GM18505 (cell line): Measurements from ENCODE around the gene MTFR1L.

ENCODE experiments used
- ATAC-seq: cut with Tn5 transposase; IDR thresholded peaks from one replicate; pipeline ENCODE4 v1.9.1; 2021; ENCODE audit not compliant: unreplicated experiment
- POLR2A ChIP-seq: IDR thresholded peaks from 4 replicates; pipeline ENCODE4 v1.6.1; 2011; ENCODE audit warnings: borderline replicate concordance; ENCODE audit not compliant: insufficient read depth, insufficient read length; ENCODE audit errors: extremely low read depth

Gene MTFR1L

GRCh38 chr1:25804964-25805862 is 14.5 kb upstream of the MTFR1L start:
- TF ChIP-seq POLR2A: no peak
- no peak for ATAC-seq

- ATAC-seq: no peak
- no peak for TF ChIP-seq POLR2A
These were observed 13.9 kb upstream of the MTFR1L start for GRCh38 chr1:25805863-25806225.

- no peak for ATAC-seq
- no peak for TF ChIP-seq POLR2A
These were observed 13.3 kb upstream of the MTFR1L start for GRCh38 chr1:25806418-25806817.

- ATAC-seq: no peak
- TF ChIP-seq POLR2A: no peak
These were observed 12.0 kb upstream of the MTFR1L start for GRCh38 chr1:25807480-25808390.

GRCh38 chr1:25808481-25809244 is 11.1 kb upstream of the MTFR1L start:
- no peak for TF ChIP-seq POLR2A
- no peak for ATAC-seq

- no peak for TF ChIP-seq POLR2A
- ATAC-seq: no peak
These were observed 10.3 kb upstream of the MTFR1L start for GRCh38 chr1:25809283-25809926.

DNA sequence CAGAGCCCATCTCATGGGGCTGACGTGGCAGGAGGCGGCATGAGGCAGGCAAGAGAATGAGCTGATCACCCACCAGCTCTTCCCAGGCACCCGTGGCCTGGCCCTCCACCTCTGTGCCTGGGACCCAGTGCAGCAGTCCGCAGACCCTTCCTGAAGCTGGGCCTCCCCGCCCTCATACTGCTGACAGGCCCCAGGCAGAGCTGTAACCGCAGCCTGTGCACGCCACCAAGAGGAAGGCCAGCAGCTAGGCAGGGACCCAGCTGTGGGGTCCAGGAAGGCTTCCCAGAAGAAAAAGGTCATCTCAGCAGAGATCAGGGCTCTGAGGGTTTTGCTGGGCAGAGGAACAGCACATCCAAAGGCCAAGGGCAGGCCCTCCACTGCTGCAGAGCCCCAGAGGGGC is 9.8 kb upstream of the MTFR1L start:
- ATAC-seq: no peak
- TF ChIP-seq POLR2A: no peak

GRCh38 chr1:25810341-25811299 is 9.1 kb upstream of the MTFR1L start:
- ATAC-seq: no peak
- TF ChIP-seq POLR2A: no peak

DNA sequence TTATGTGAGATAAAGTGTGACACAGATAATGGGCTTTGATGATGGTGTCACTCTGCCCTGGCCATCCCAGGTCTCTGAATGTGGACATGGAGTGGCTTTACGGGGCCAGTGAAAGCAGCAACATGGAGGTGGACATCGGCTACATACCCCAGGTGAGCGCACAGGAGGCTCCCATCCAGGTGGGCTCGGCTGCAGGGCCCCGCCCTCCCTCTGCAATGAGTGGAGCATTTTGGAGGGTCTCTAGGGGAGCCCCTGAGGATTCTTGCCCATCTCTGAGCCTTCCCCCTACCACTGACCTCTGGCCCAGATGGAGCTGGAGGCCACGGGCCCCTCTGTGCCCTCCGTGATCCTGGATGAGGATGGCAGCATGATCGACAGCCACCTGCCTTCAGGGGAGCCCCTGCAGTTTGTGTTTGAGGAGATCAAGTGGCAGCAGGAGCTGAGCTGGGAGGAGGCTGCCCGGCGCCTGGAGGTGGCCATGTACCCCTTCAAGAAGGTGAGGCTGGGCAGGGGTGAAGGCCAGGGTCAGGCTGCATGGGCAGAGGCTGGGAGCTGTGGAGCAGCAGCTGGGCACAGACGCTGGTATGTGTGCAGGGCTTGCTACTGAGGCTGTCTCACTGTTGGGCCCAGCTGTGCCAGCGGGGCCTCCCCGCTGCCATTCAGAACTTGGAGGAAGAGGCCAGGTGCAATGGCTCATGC is 8.2 kb upstream of the MTFR1L start:
- TF ChIP-seq POLR2A: no peak
- no peak for ATAC-seq

DNA sequence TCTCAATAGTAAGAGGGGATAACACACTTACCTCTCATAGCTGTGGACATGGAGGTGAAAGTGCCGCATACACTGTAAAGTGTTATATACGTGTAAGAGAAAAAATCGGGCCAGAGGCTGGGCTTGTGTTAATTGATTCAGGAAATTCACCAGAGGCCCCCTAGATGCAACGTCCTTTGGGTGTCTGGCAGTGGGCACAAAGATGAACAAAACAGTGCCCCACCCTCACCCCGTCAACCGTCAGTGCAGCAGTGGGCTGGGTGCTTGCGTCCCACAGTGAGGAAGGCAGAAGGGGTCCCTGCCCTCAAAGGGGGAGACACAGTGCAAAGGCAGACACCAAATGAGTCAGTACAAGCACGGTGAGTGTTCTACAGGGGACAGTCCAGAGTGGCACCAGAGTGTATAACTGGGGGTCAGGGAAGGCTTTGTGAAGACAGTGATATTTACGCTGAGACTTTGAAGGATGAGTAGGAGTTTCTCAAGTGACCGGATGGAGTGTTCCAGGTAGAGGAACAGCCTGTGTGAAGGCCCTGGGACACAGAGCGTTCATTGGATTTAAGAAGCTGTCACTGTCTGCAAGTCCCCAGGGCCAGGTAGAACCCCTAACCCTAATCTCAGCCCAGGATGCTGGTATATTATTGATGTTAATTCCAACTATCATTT is 6.6 kb upstream of the MTFR1L start:
- TF ChIP-seq POLR2A: no peak

More for the DNA sequence above, 6.6 kb upstream of the MTFR1L start:
- ATAC-seq: no peak
